Eye (tissue), 1 donor: ENCODE results near the gene KRTAP4-2.
"Not testable (repeated sequence)": the region's sequence is repeated elsewhere in the genome, so short reads cannot be mapped to it uniquely, and the experiment has no call there.

ENCODE experiments used
- DNase-seq: peaks from one replicate; pipeline ENCODE4 v3.0.0-alpha.2; 2015

KRTAP4-2 gene

DNA sequence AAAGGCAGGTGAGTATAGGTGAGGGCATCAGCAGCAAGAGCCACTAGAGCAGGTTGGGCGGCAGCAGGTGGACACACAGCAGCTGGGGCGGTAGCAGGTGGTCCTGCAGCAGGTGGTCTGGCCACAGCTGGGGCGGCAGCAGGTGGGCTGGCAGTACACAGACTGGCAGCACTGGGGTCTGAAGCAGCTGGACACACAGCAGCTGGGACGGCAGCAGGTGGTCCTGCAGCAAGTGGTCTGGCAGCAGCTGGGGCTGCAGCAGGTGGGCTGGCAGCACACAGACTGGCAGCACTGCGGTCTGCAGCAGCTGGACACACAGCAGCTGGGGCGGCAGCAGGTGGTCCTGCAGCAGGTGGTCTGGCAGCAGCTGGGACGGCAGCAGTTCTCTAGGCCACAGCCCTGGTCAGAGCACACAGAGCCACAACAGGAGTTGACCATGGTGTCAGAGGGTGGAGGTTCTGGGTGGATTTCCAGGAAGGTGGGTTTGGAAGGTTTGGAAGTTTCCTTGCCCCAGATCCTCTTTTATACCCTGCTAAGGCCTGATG, at the start of gene KRTAP4-2:
Gene KRTAP4-2, minus strand, starts transcription at position 495 of the 545 bp plus-strand sequence. Its CDS starts 57 bp downstream, at position 438.
- DNase-seq, result no peak

DNA sequence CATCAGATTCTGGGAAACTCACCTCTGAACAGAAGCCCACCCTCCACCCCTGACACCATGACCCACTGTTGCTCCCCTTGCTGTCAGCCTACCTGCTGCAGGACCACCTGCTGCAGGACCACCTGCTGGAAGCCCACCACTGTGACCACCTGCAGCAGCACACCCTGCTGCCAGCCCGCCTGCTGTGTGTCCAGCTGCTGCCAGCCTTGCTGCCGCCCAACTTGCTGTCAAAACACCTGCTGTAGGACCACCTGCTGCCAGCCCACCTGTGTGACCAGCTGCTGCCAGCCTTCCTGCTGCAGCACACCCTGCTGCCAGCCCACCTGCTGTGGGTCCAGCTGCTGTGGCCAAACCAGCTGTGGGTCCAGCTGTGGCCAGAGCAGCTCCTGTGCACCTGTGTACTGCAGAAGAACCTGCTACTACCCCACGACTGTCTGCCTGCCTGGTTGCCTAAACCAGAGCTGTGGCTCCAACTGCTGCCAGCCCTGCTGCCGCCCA, 48.6 kb upstream of the KRTAP4-2 start, which contains the start of gene KRTAP9-2:
Gene KRTAP9-2, plus strand, starts transcription at position 51 of the 498 bp plus-strand sequence. Its CDS starts 7 bp downstream, at position 58.
- not testable (repeated sequence) for DNase-seq

DNA sequence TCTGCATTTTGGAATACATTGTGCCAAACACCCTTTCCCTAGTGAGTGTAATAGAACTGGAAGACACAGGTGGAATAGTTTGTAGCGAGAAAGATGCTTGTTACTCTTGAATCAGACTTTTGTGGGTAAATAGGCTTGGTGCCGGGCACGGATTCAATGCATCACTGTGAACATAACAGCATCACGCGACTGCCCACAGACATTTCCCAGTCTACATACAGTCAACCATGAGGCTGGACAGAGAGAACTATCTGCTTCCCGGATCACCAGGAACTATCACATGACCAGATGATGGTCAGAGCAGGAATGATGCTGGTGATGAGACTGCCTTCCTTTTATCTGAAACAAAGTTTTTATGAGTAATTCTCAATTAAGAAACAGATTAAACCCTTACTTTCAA, 48.0 kb upstream of the KRTAP4-2 start:
- no peak for DNase-seq

DNA sequence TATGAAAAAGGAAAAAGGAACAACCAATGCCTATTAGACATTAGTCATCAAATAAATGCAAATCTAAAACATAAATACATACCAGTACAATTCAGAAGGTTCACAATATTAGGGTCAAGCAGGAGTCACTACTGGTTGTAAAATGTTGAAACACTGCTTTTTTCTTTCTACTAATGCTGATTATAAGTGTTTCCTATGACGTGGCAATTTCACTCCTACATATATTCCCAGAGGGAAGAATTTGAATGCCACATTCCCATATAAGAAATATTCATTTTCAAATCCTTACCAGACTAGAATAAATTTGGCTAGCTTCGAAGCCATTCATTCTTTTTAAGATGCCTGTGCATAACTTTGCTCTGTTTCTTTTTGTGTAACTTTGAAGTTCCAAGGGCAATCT, 45.8 kb upstream of the KRTAP4-2 start:
- no peak for DNase-seq

DNA sequence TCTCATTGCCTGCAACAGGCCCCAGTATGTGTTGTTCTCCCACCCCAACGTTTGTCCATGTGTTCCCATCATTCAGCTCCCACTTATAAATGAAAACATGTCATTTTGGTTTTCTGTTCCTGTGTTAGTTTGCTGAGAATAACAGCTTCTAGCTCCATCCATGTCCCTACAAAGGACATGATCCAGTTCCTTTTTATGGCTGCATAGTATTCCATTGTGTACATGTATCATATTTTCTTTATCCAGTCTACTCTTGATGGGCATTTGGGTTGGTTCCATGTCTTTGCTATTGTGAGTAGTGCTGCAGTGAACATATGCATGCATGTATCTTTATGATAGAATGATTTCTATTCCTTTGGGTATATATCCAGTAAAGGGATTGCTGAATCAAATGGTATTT, 37.7 kb upstream of the KRTAP4-2 start:
- no peak for DNase-seq

DNA sequence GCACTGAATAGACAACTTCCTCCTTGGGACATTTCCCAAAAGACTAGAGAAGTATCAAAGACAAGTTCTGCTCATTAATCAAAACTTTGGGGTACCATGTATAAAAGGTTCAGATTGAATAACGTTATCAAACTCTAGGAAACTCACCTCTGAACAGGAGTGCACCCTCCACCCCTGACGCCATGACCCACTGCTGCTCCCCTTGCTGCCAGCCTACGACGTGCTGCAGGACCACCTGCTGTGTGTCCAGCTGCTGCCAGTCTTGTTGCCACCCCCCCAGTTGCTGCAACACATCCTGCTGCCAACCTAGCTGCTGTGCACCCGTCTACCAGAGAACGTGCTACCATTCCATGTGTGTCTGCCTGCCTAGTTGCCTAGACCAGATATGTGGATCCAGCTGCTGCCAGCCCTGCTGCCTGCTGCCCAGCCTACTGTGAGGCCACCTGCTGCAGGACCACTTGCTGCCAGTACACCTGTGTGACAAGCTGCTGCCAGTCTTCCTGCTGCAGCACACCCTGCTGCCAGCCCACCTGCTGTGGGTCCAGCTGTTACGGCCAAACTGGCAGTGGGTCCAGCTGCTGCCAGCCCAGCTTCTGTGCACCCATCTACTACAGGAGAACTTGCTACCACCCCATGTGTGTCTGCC, 34.6 kb upstream of the KRTAP4-2 start:
- no peak for DNase-seq

DNA sequence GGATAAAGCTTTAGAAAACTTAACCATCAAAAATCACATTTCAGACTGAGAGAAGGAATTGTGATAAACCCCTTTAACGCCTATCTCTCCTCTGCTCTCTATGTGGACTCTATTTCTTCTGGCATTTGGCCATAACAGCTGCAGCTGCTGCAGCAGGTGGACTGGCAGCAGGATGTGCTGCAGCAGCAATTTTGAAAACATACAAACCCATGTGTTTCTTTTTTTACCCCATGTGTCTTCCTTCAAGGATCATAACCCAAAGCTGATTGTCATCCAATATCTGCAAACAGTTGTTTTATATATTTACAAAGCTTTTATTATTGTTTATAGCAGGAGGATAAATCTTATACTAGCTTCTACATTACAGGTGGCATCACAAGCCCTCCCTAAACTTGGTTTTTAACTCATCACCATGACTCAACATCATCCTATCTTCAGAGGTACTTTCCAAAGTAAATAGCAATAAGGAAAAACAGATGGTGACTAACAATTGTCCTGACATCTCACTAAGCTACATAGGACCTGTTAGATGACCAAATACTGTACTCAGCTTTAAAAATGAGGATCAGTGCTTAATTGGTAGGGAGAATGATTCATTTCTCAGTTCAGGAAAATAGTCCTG, 33.9 kb upstream of the KRTAP4-2 start:
- DNase-seq, result peak; percentile 20

DNA sequence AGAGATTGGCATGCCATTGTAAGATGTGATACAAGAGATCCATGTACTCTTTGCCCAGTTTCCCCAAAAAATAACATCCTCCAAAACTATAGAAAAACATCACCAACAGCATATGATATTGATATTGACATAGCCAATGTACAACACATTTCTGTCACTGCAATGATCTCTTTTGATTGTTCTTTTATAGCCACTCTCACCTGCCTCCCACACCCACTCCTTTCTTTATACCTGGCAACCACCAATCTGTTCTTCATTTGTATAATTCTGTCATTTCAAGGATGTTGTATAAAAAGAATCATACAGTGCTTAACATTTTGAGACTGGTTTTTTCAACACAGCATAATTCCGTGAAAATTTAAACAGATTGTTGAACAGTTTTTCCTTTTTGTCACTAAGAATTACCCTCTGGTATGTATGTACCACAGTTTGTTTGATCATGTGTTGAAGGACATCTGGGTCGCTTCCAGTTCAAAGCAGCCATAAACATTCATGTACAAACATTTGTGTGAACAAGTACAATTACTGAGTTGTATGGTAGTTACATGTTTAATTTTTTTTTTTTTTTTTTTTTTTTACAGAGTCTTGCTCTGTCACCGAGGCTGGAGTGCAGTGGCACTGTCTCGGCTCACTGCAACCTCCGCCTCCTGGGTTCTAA, 21.5 kb upstream of the KRTAP4-2 start:
- DNase-seq, result no peak

DNA sequence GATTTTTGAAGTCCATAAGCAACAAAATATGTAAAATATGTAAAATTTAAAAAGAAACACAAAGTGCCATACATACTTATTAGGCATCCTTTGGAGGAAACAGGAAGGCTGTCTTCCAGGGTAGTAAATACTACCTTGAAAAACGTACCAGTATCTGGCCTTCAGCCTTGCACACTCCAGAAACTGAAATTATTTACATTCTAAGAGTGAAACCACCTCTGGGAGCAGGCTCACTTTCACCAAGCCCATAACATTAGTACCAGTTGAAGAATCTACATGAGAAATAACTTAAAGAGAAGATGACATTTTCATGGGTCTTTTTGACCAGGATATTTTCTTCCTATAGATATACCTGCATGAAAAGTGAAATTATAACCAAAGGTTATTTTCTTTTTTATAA, 18.0 kb upstream of the KRTAP4-2 start:
- no peak for DNase-seq

DNA sequence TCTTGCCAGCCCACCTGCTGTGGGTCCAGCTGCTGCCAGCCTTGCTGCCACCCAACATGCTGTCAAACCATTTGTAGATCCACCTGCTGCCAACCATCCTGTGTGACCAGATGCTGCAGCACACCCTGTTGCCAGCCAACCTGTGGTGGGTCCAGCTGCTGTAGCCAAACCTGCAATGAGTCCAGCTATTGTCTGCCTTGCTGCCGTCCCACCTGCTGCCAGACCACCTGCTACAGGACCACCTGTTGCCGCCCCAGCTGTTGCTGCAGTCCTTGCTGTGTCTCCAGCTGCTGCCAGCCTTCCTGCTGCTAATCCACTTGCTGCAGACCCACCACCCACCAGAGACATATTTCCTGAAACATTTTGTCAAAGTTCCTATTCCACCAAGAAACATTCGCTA, 12.3 kb upstream of the KRTAP4-2 start:
- DNase-seq, result no peak

DNA sequence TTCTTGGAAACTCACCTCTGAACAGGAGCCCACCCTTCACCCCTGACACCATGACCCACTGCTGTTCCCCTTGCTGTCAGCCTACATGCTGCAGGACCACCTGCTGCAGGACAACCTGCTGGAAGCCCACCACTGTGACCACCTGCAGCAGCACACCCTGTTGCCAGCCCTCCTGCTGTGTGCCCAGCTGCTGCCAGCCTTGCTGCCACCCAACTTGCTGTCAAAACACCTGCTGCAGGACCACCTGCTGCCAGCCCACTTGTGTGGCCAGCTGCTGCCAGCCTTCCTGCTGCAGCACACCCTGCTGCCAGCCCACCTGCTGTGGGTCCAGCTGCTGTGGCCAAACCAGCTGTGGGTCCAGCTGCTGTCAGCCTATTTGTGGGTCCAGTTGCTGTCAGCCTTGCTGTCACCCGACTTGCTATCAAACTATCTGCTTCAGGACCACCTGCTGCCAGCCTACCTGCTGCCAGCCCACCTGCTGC, 11.9 kb upstream of the KRTAP4-2 start, which contains the start of gene KRTAP9-1:
Gene KRTAP9-1, plus strand, starts transcription at position 51 of the 482 bp plus-strand sequence. Its CDS starts 0 bp downstream, at position 51.
- DNase-seq, result not testable (repeated sequence)

DNA sequence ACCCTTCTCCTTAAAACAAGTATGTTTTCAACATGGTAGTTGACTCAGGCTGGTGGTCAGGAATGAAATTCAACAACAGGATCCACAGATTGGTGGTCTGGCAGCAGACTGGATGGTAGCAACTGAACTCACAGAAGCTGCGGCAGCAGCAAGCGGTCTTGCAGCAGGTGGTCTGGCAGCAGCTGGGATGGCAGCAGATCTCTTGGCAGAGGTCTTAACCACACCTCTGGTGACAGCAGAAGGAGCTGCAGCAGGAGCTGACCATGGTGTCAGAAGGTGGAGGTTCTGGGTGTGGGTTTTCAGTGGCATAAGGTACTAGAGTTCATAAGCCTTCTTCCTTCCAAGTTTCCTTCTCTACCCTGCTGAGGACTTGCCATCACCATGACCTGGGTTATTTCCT, 8.9 kb upstream of the KRTAP4-2 start:
- no peak for DNase-seq

DNA sequence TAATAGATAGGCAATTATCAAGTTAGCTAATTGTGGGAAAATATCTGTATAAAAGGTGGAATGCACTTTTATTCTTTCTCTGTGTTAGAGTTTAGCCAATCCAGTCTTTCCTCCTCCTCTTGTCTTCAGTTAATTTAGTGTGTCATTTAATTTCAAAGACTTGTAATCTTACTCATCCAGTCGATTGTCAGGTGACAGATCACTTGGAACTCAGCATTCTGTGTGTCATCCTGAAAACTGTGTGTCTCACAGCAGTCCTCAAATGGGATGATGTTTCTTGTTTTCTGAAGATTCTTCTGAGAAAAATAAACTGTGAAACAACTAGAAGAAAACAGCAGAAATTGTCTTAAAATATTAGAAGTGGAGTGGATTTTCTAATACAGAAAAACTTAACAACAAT, 7.0 kb upstream of the KRTAP4-2 start:
- DNase-seq, result no peak

DNA sequence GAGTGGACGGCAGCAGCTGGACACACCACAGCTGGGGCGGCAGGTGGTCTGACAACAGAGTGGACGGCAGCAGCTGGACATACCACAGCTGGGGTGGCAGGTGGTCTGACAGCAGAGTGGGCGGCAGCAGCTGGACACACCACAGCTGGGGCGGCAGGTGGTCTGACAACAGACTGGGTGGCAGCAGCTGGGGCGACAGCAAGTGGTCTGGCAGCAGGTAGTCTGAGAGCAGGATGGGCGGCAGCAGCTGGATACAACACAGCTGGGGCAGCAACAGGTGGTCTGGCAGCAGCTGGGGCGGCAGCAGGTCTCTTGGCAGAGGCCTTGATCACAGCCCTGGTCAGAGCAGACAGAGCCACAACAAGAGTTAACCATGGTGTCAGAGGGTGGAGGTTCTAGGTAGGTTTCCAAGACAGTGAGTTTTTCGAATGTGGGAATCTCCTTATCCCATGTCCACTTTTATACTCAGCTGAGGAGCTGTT, 6.5 kb upstream of the KRTAP4-2 start, which contains the start of gene KRTAP4-1:
Gene KRTAP4-1, minus strand, starts transcription at position 432 of the 482 bp plus-strand sequence. Its CDS starts 57 bp downstream, at position 375.
- DNase-seq, result no peak

DNA sequence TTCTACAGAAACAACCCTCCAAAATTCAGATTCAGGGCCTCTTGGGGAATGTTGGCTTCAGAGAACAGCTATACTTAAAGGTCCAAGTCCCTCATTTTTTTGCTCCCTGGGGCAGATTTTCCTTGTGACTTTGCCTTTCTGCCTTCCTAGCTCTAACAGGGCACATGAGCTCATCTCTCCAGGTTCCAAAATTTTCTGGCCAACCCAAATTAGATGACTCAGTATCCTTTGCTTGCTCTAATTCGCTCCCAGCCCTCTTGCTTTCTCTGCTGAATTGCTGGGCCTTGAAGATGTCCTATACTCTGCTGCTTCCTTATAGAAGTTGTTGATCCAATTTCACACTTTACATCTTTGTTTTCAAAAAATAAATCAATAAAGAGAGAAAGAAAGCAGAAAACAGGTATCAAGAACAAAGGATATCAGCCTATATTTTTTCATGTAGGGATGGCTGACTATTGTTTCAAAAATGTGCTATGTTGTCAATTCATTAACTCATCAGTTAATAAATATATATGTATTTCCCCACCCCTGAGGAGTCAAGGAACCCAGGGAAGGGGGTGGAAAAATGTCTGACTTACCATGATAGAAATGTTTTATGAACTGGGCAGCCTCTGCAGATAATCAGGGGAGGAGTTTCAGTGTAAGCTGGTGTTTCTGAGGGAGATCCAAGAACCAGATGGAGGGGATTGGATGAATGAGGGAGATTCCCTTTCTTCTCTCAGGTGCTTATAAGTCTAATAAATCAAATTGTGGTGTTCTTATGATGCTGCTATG, 1.0 kb upstream of the KRTAP4-2 start:
- no peak for DNase-seq

DNA sequence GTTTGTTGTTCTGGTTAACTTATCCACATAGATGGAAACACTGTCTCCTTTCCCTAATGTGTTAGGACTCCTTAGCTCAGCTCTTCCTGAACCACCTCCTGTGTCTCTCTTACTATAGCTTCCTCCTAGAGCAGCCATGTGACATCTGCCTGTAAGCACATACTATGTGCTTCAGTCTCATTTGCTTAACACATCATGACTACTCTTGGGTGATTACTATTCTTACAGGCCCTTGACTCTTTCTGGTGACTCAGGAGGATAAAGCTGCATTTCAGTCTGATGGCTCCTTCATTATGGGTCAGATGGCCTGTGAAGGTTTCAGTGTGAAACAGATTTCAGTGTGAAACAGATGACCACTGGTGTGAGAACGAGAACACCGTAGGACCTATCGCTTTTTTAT, 320 bp upstream of the KRTAP4-2 start:
- DNase-seq, result no peak

DNA sequence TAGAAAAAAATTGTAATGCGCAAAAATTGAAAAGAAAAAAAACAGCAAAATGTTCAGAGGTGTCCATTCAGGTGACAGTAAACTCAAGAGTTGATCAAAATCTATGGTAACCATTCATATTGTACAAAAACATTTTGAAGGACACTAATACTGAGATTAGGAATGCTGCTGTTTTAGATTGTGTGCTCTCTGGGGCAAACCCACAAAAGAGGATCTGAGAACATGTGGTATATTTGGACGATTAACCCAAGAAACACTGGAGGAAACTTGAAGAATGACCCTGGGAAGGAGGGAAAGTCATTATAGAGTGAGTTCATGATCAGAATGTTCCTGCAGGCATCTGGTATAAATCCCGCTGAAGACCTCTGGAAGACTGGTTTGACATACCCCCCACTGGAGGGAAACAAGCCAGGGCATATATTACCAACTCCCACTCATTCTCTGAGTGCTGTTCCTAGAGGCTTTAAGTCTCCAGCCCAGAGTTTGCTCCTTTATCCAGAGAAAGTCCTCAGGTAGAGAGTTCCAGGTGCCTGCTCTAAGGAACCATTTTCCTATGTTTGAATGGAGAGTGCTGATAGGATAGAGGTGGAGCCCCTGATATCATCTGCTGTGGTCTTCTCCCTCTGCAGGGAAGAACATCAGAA, 1.2 kb downstream of the KRTAP4-2 start:
- no peak for DNase-seq

DNA sequence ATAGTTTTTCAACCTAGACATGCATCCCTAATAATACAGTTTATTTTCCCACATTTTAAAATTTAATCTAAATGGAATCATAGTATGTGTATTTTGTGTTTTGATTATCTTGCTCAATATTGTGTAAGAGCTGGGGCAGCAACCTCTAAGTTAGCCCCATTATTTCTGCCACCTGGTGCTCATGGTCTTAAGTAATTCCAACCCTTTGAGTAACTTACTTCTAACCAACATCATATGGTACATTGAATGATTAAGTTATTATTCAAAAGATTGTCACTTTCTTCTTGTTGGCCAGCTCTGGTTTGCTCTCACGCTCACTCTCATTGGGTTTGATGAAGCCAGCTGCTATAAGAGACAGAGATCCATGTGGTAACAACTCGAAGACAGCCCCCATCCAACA, 6.1 kb downstream of the KRTAP4-2 start:
- DNase-seq, result no peak

DNA sequence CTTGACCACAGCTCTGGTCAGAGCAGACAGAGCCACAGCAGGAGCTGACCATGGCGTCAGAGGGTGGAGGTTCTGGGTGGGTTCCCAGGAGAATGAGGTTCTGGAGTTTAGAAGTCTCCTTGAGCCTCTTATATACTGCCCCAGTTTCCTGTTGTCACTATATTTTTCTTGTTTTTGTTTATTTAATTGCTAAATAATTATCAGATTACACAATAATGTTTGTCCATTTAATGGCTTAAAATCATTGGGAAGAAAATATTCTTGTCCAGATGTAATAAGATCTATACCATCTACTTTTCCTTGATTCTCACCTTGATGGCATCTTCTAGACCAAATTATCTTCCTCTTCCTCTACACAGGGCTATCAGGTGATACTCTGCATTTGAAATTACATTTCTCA, 9.9 kb downstream of the KRTAP4-2 start, which contains the start of gene KRTAP4-3:
Gene KRTAP4-3, minus strand, starts transcription at position 101 of the 400 bp plus-strand sequence. Its CDS starts 49 bp downstream, at position 52.
- no peak for DNase-seq

DNA sequence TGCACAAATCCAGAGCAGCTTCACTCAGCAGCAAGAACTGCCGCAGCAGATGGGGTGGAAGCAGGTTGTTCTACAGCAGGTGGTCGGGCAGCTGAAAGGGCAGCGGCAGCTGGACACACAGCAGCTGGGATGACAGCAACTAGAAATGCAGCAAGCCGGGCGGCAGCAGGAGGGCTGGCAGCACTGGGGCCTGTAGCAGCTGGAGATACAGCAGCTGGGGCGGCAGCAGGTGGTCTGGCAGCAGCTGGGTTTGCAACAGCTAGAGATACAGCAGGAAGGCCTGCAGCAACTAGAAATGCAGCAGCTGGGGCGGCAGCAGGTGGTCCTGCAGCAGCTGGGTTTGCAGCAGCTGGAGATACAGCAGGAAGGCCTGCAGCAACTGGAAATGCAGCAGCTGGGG, 10.5 kb downstream of the KRTAP4-2 start:
- DNase-seq, result no peak

DNA sequence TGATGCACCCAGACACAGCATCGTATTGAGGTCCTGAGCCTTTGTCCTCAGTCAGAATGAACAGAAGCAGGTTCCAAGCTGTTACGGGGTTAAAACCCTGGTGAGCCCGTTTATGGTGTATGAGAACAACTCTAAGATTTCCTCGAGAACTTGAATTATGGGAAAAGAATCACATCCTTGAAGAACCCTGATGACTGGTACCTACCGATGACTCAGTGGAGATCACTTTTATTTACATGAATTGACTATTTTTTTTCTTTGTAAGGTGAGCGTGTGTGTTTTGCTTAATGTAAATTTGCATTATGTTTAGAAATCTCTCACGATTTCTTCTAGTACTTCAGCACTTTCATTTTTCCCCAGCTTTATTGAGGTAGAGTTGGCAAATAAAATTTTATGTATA, 14.2 kb downstream of the KRTAP4-2 start:
- DNase-seq, result no peak

DNA sequence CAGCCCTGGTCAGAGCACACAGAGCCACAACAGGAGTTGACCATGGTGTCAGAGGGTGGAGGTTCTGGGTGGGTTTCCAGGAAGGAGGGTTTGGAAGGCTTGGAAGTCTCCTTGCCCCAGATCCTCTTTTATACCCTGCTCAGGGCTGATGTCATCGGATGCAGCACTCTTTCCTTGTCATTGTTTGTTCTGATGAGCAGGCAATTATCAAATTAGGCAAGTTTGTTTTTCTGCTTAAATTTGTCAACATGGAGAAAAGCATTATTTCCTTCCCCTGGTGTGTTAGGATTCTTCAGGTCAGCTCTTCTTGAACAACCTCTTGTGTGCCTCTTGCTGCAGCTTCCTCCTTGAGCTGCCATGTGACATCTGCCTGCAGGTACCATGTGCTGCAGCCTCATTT, 17.4 kb downstream of the KRTAP4-2 start, which contains the start of gene KRTAP4-4:
Gene KRTAP4-4, minus strand, starts transcription at position 101 of the 400 bp plus-strand sequence. Its CDS starts 57 bp downstream, at position 44.
- DNase-seq, result no peak
